Measurements from ENCODE around the gene NR2F2.

NR2F2 gene

GRCh38 chr15:96330450-96331143 lies at the start of gene NR2F2:
Gene NR2F2 (plus strand): TSS chr15:96330700. CDS start chr15:96332106, 1,406 bp downstream.
- Histone ChIP-seq H3K27me3 (ENCODE audit: insufficient read depth, low read length) (no peaks in the 10 kb centered on the region), H3K4me1 (ENCODE audit: insufficient read depth, low read length, severe bottlenecking) (no peaks in the 10 kb centered on the region), H3K9me2 (ENCODE audit: low read depth, low read length) (no peaks in the 10 kb centered on the region), H3K36me3 (ENCODE audit: insufficient read depth, low read length) (no peaks in the 10 kb centered on the region), H4K20me1 (ENCODE audit: insufficient read depth, low read length) (no peaks in the 10 kb centered on the region), H3K4me3 (ENCODE audit: low read depth, low read length, poor library complexity, severe bottlenecking) (no peak within 1 kb of the TSS), H3K4me2 (ENCODE audit: low read length) (no peak within 1 kb of the TSS), H3K9ac (ENCODE audit: low read length) (no peak within 1 kb of the TSS), H3K27ac (ENCODE audit: low read depth, low read length, poor library complexity, severe bottlenecking) (no peak within 1 kb of the TSS), H3K9me3 (ENCODE audit: low read length) (no peaks in the 10 kb centered on the region), H3K79me2 (ENCODE audit: insufficient read depth, low read length) (no peaks in the 10 kb centered on the region), H2AFZ (ENCODE audit: low read length) (no peak within 1 kb of the TSS), H3F3A (ENCODE audit: insufficient read depth, low read length) (no peaks in the 10 kb centered on the region)
- no peak for TF ChIP-seq CTCF (IDR thresholded peaks at IDR 0.05; ENCODE audit: low read length)
- no peak for TF ChIP-seq EZH2 (IDR thresholded peaks at IDR 0.05; ENCODE audit: borderline replicate concordance, low read length)

- no peaks in the 10 kb centered on the region for H3K4me1 ChIP-seq (ENCODE audit: insufficient read depth, low read length, severe bottlenecking)
- H3K4me3 ChIP-seq (ENCODE audit: low read depth, low read length, poor library complexity, severe bottlenecking): no peak overlapping the region
- no peak overlapping the region for H3K4me2 ChIP-seq (ENCODE audit: low read length)
- no peaks in the 10 kb centered on the region for H4K20me1 ChIP-seq (ENCODE audit: insufficient read depth, low read length)
- TF ChIP-seq EZH2 (IDR thresholded peaks at IDR 0.05; ENCODE audit: borderline replicate concordance, low read length) (no peak), CTCF (IDR thresholded peaks at IDR 0.05; ENCODE audit: low read length) (no peak)
- no peaks in the 10 kb centered on the region for H3K79me2 ChIP-seq (ENCODE audit: insufficient read depth, low read length)
- no peak overlapping the region for H3K9ac ChIP-seq (ENCODE audit: low read length)
- no peaks in the 10 kb centered on the region for H3K9me3 ChIP-seq (ENCODE audit: low read length)
- H3K36me3 ChIP-seq (ENCODE audit: insufficient read depth, low read length): no peaks in the 10 kb centered on the region
- no peaks in the 10 kb centered on the region for H3K9me2 ChIP-seq (ENCODE audit: low read depth, low read length)
- H3K27me3 ChIP-seq (ENCODE audit: insufficient read depth, low read length): no peaks in the 10 kb centered on the region
- no peak overlapping the region for H3K27ac ChIP-seq (ENCODE audit: low read depth, low read length, poor library complexity, severe bottlenecking)
- H2AFZ ChIP-seq (ENCODE audit: low read length): no peak overlapping the region
- no peaks in the 10 kb centered on the region for H3F3A ChIP-seq (ENCODE audit: insufficient read depth, low read length)
Observed at GRCh38 chr15:96285305-96285704, 45.2 kb upstream of the NR2F2 start.

GRCh38 chr15:96285729-96286254 lies 44.7 kb upstream of the NR2F2 start:
- H3K9ac ChIP-seq (ENCODE audit: low read length): no peak overlapping the region
- H3K27ac ChIP-seq (ENCODE audit: low read depth, low read length, poor library complexity, severe bottlenecking): no peak overlapping the region
- TF ChIP-seq EZH2 (IDR thresholded peaks at IDR 0.05; ENCODE audit: borderline replicate concordance, low read length) (no peak), CTCF (IDR thresholded peaks at IDR 0.05; ENCODE audit: low read length) (no peak)
- H3F3A ChIP-seq (ENCODE audit: insufficient read depth, low read length): no peaks in the 10 kb centered on the region
- H3K36me3 ChIP-seq (ENCODE audit: insufficient read depth, low read length): no peaks in the 10 kb centered on the region
- H2AFZ ChIP-seq (ENCODE audit: low read length): no peak overlapping the region
- H3K9me2 ChIP-seq (ENCODE audit: low read depth, low read length): no peaks in the 10 kb centered on the region
- H3K27me3 ChIP-seq (ENCODE audit: insufficient read depth, low read length): no peaks in the 10 kb centered on the region
- no peaks in the 10 kb centered on the region for H3K79me2 ChIP-seq (ENCODE audit: insufficient read depth, low read length)
- no peak overlapping the region for H3K4me2 ChIP-seq (ENCODE audit: low read length)
- H3K9me3 ChIP-seq (ENCODE audit: low read length): no peaks in the 10 kb centered on the region
- no peaks in the 10 kb centered on the region for H3K4me1 ChIP-seq (ENCODE audit: insufficient read depth, low read length, severe bottlenecking)
- no peak overlapping the region for H3K4me3 ChIP-seq (ENCODE audit: low read depth, low read length, poor library complexity, severe bottlenecking)
- no peaks in the 10 kb centered on the region for H4K20me1 ChIP-seq (ENCODE audit: insufficient read depth, low read length)

Data from OCI-LY1 (cell line).